GM12878 (cell line): ENCODE measurements around the gene ZMYND19. TPM values are rescaled to one million over a fixed set of nuclear protein-coding genes. Genes with fewer than 3 reads are reported as not detected.

ENCODE experiments used
- ATAC-seq: fragments of 200-7000 bp; cut with Tn5 transposase; 3 replicates; pipeline ENCODE4 v1.9.1; 2020; ENCODE audit warnings: mild to moderate bottlenecking, moderate library complexity
- BruUV-seq: library from RNA; stranded (reverse); fragments of 400-500 nt; replicated peaks from 2 replicates; lab custom pipeline; 2021; lab: Mats Ljungman, UMichigan
- CTCF ChIA-PET: fragments of 300-600 bp; sonication (Branson Sonifier 250); formaldehyde crosslinking; extraction: SDS; loops from one replicate; lab custom pipeline; 2021; ENCODE audit warnings: inconsistent platforms; lab: Yijun Ruan, JAX
- POLR2A ChIA-PET: fragments of 350-600 bp; formaldehyde crosslinking; extraction: SDS; loops from one replicate; lab custom pipeline; 2021; ENCODE audit warnings: inconsistent platforms; lab: Charles Lee
- RAD21 ChIA-PET: fragments of 300-600 bp; sonication (Branson Sonifier 250); formaldehyde crosslinking; loops from one replicate; lab custom pipeline; 2023; ENCODE audit warnings: antibody characterized with exemption; ENCODE audit not compliant: unreplicated experiment; lab: Charles Lee
- SMC1A ChIA-PET: fragments of 300-600 bp; sonication (Branson Sonifier 250); formaldehyde crosslinking; loops from one replicate; lab custom pipeline; 2023; ENCODE audit not compliant: unreplicated experiment, uncharacterized antibody; lab: Charles Lee
- DNase-seq: peaks from one replicate; pipeline ENCODE4 v3.0.0-alpha.2; 2011; ENCODE audit warnings: low read depth, low spot score
- FAIRE-seq: peaks from 3 replicates; lab custom pipeline; 2011; peaks lifted over from hg19 to GRCh38; lab: Jason Lieb, UNC
- H2AFZ ChIP-seq: 2 replicates; pipeline ENCODE4 v1.6.0; 2011; ENCODE audit warnings: low read depth, low read length, control low read depth; ENCODE audit not compliant: control insufficient read depth
- H3K27ac ChIP-seq: 2 replicates; pipeline ENCODE4 v1.5.1; 2011; ENCODE audit warnings: control low read depth; ENCODE audit not compliant: control insufficient read depth, insufficient read depth
- H3K27me3 ChIP-seq, 2 experiments: replicated peaks in 1 of 2; 2 replicates each; pipeline versions ENCODE4 v1.6.0 to v1.6.1; 2011; ENCODE audit warnings: low read length in 1 of 2; ENCODE audit not compliant: control insufficient read depth in 2 of 2, insufficient read depth in 2 of 2
- H3K36me3 ChIP-seq, 2 experiments: 2 replicates each; pipeline ENCODE4 v1.5.1; 2011; ENCODE audit warnings: low read length in 1 of 2; ENCODE audit not compliant: control insufficient read depth in 2 of 2, insufficient read depth in 2 of 2
- H3K4me1 ChIP-seq: 2 replicates; pipeline ENCODE4 v1.6.1; 2011; ENCODE audit warnings: mild to moderate bottlenecking, low read length, moderate library complexity, mixed read lengths; ENCODE audit not compliant: control insufficient read depth, insufficient read depth
- H3K4me2 ChIP-seq: 2 replicates; pipeline ENCODE4 v1.6.0; 2011; ENCODE audit warnings: control low read depth; ENCODE audit not compliant: control insufficient read depth, insufficient read depth
- H3K4me3 ChIP-seq: fragments of 200-600 bp; sonication (generic); 2 replicates; pipeline ENCODE4 v1.5.1; 2016
- H3K79me2 ChIP-seq: 2 replicates; pipeline ENCODE4 v1.6.0; 2011; ENCODE audit warnings: low read length; ENCODE audit not compliant: control insufficient read depth, insufficient read depth
- H3K9ac ChIP-seq: 2 replicates; pipeline ENCODE4 v1.8.0; 2011; ENCODE audit warnings: low read length, control low read depth, mixed read lengths; ENCODE audit not compliant: control insufficient read depth, insufficient read depth
- H3K9me3 ChIP-seq: replicated peaks from 3 replicates; pipeline ENCODE4 v1.5.1; 2011; ENCODE audit warnings: mild to moderate bottlenecking, low read length; ENCODE audit not compliant: control insufficient read depth, insufficient read depth
- H4K20me1 ChIP-seq: 2 replicates; pipeline ENCODE4 v1.6.0; 2011; ENCODE audit not compliant: control insufficient read depth, insufficient read depth
- ATF3 ChIP-seq: IDR thresholded peaks from 2 replicates; pipeline ENCODE4 v1.6.1; 2011; ENCODE audit warnings: low read depth, mild to moderate bottlenecking, low read length, moderate library complexity, borderline replicate concordance; ENCODE audit errors: extremely low read depth
- EGR1 ChIP-seq, 2 experiments: IDR thresholded peaks; 1 replicate in 1 of 2; 2 replicates in 1 of 2; pipeline ENCODE4 v1.6.1; 2011 to 2012; ENCODE audit warnings: low read depth in 2 of 2, low read length in 2 of 2, borderline replicate concordance in 1 of 2, mild to moderate bottlenecking in 1 of 2, moderate library complexity in 1 of 2
- GATAD2B ChIP-seq: fragments of 450-650 bp; conservative IDR thresholded peaks from 2 replicates; pipeline ENCODE4 v1.6.1; 2017; ENCODE audit warnings: low read depth, mild to moderate bottlenecking, moderate library complexity
- NFIC ChIP-seq: IDR thresholded peaks from 2 replicates; pipeline ENCODE4 v1.6.1; 2012; ENCODE audit warnings: low read depth, mild to moderate bottlenecking, inconsistent platforms, low read length, moderate library complexity
- POU2F2 ChIP-seq: IDR thresholded peaks from 3 replicates; pipeline ENCODE4 v1.6.1; 2011; ENCODE audit warnings: low read depth, mild to moderate bottlenecking, low read length, borderline replicate concordance
- RCOR1 ChIP-seq: conservative IDR thresholded peaks from 2 replicates; pipeline ENCODE4 v1.6.1; 2012; ENCODE audit warnings: low read depth, low read length, improper control_type of control experiment
- RELA ChIP-seq: fragments of 450-650 bp; IDR thresholded peaks from 2 replicates; pipeline ENCODE4 v1.8.0; 2014; ENCODE audit warnings: borderline replicate concordance; ENCODE audit not compliant: partially characterized antibody
- SP1 ChIP-seq: IDR thresholded peaks from one replicate; pipeline ENCODE4 v1.6.1; 2011; ENCODE audit warnings: low read depth, low read length
- ZBED1 ChIP-seq: IDR thresholded peaks from 2 replicates; pipeline ENCODE4 v1.6.1; 2016; ENCODE audit warnings: borderline replicate concordance
- WGBS: methylation state at CpG from one replicate; pipeline ENCODE4 v1.1.6; 2016; ENCODE audit warnings: low lambda C conversion rate; ENCODE audit not compliant: insufficient replicate concordance, insufficient coverage; ENCODE audit errors: missing lambda C conversion rate; 5-methylcytosine and 5-hydroxymethylcytosine counted together
- in situ Hi-C: fragments of 300-500 bp; cut with MboI; formaldehyde crosslinking; loops from 9 replicates; pipeline ENCODE4 v1.14.3; 2018; ENCODE audit warnings: mixed read lengths
- intact Hi-C: fragments of 100-400 bp; cut with micrococcal nuclease; formaldehyde crosslinking; loops from one replicate; pipeline ENCODE4 v1.14.2; 2022; ENCODE audit not compliant: unreplicated experiment
- polyA plus RNA-seq, 11 experiments: library from polyadenylated mRNA; depleted of rRNA in 4 of 11; unstranded in 6 of 11; stranded (reverse) in 5 of 11; fragments of >200 nt; fragmentation: Nextera tagmentation in 4 of 11; fragmentation: Illumina TruSeq in 1 of 11; extraction: Ambion mirVana in 4 of 11; extraction: Trizol in 1 of 11; gene quantifications; 1 replicate in 1 of 11; 2 replicates in 10 of 11; pipeline versions ENCODE4 v1.2.1 to v1.2.3, GENCODE V29; 2011 to 2016; ENCODE audit warnings: inconsistent platforms in 2 of 11, missing spikeins in 2 of 11, low read depth in 1 of 11
- total RNA-seq, 4 experiments: library from RNA; depleted of rRNA in 3 of 4; stranded (reverse); fragments of >200 nt in 3 of 4; fragmentation: Illumina TruSeq in 1 of 4; extraction: Trizol in 1 of 4; gene quantifications; 2 replicates each; pipeline versions ENCODE4 v1.2.1 to v1.2.3, GENCODE V29; 2013 to 2021
- TF ChIP-seq, protein P1 (sequence below): fragments of 450-650 bp; IDR thresholded peaks from 2 replicates; pipeline ENCODE4 v1.6.1; 2014; ENCODE audit warnings: mild to moderate bottlenecking
- TF ChIP-seq, protein P2 (sequence below): IDR thresholded peaks from 2 replicates; pipeline ENCODE4 v1.6.1; 2012; ENCODE audit warnings: low read depth, low read length, improper control_type of control experiment

Gene ZMYND19
- total and polyA plus RNA-seq, 10 of the 15 experiments (the other 5 are each of a cell fraction or from before 2014, with no cell fraction given) = 0.84 to 54.8 (median 20.1) TPM

DNA sequence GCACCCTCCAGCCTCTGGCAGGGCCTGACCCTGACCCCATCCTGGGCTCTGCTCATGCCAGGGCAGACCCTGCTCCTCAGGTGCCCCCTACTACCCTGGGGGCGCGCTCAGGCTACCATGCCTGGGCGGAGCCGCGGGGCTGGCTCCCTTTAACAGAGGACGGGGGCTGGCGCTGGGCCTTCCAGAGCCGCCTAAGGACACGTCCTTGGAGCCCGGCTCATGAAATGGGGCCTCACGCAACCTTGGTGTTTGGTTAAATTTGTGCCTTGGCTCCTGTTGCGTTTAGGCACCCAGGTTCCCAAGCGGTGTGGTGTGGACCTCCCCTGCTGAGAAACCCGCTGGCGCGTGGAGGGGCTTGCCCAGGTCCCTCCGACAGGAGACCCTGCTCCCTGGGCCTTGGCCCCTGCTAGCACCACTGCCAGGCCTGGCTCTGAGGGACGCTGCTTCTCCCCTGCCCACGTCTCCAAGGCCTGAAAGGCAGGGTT lies 25.1 kb upstream of the ZMYND19 start:
- Histone ChIP-seq H3K27ac (no peak overlapping the region), H3K4me2 (no peak overlapping the region), H3K4me3 (no peak overlapping the region), H3K27me3 (no peaks in the 10 kb centered on the region), H3K9ac (no peak overlapping the region), H3K9me3 (no peaks in the 10 kb centered on the region), H3K36me3 (peaks cover 2 to 7% of the 10 kb centered on the region in 2 experiments; a peak in 3 of 4 replicates), H2AFZ (no peak overlapping the region), H4K20me1 (no peaks in the 10 kb centered on the region)
- ATAC-seq (no peak), DNase-seq (no peak), FAIRE-seq (no peak)
- no TSS peak for BruUV-seq
- ChIA-PET POLR2A (no interaction called here), RAD21 (no interaction called here), CTCF (no interaction called here), SMC1A (no interaction called here)
- in situ Hi-C loops = no loop called here
- TF ChIP-seq SP1 = no peak
- no peak for TF ChIP-seq RELA
- TF ChIP-seq, protein P1, sequence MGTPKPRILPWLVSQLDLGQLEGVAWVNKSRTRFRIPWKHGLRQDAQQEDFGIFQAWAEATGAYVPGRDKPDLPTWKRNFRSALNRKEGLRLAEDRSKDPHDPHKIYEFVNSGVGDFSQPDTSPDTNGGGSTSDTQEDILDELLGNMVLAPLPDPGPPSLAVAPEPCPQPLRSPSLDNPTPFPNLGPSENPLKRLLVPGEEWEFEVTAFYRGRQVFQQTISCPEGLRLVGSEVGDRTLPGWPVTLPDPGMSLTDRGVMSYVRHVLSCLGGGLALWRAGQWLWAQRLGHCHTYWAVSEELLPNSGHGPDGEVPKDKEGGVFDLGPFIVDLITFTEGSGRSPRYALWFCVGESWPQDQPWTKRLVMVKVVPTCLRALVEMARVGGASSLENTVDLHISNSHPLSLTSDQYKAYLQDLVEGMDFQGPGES = no peak
- no peak for TF ChIP-seq RCOR1
- TF ChIP-seq POU2F2 = no peak
- TF ChIP-seq NFIC = no peak
- TF ChIP-seq, protein P2, sequence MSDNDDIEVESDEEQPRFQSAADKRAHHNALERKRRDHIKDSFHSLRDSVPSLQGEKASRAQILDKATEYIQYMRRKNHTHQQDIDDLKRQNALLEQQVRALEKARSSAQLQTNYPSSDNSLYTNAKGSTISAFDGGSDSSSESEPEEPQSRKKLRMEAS = no peak
- TF ChIP-seq EGR1 (IDR thresholded peaks at IDR 0.05; ENCODE audit: borderline replicate concordance in 1 of 2, low read depth in 2 of 2, low read length in 2 of 2) = no peak
- TF ChIP-seq GATAD2B = no peak
- no peak for TF ChIP-seq ZBED1
- TF ChIP-seq ATF3 = no peak
- TF ChIP-seq, all 136 proteins: peak for 0
- Histone ChIP-seq H3K4me1 (peaks cover 7% of the 10 kb centered on the region), H3K79me2 (peaks cover 29% of the 10 kb centered on the region)
- intact Hi-C loops = no loop called here
- 94% methylated on average over 19 of the region's 19 CpGs for WGBS
